Erythroblast (primary cell): ENCODE measurements around the gene SMOC2.

Experiments used
- GATA1 ChIP-seq: IDR thresholded peaks from 2 replicates; pipeline ENCODE4 v1.6.1; 2011; ENCODE audit warnings: low read depth, mild to moderate bottlenecking, control low read depth, low read length, moderate library complexity
- POLR2A ChIP-seq: IDR thresholded peaks from 2 replicates; pipeline ENCODE4 v1.6.1; 2011; ENCODE audit warnings: mild to moderate bottlenecking, low read length

DNA sequence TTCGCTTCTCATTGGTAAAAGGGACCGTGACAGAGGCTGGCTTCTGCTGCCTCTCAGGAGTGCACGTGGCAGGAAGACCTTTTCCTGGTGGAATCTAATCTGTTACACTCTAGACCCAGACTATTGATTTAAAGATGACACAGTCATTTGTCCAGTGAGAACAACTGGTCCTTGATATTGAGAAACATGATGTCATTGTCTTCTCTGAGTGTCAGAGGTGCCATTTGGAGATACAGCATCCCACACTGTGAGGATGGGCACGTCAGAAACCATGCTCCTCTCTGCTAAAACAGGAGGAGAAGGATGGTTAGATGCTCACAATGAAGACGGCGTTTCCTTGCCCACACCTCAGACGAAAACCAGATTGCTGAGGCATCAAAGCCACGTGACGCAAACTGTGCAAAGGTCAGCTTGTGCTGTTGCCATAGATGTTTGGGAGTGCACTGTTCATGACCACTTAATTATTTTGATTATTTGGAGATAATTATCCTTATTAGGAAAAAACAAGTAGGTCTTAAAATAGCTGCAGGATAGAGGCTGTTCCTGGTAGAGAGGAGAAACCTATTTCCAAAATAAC, 169.0 kb downstream of the SMOC2 start:
- TF ChIP-seq POLR2A (no peak), GATA1 (no peak)
